C4-2B (cell line): ENCODE measurements around the gene PID1.

Experiments used
- H3K27ac ChIP-seq: fragments of 450-650 bp; 2 replicates; pipeline ENCODE4 v1.5.1; 2017
- CTCF ChIP-seq: fragments of 450-650 bp; conservative IDR thresholded peaks from 2 replicates; pipeline ENCODE4 v1.5.1; 2017; ENCODE audit warnings: mild to moderate bottlenecking
- ZFX ChIP-seq: fragments of 450-650 bp; IDR thresholded peaks from 2 replicates; pipeline ENCODE4 v1.6.1; 2017

Gene PID1

DNA sequence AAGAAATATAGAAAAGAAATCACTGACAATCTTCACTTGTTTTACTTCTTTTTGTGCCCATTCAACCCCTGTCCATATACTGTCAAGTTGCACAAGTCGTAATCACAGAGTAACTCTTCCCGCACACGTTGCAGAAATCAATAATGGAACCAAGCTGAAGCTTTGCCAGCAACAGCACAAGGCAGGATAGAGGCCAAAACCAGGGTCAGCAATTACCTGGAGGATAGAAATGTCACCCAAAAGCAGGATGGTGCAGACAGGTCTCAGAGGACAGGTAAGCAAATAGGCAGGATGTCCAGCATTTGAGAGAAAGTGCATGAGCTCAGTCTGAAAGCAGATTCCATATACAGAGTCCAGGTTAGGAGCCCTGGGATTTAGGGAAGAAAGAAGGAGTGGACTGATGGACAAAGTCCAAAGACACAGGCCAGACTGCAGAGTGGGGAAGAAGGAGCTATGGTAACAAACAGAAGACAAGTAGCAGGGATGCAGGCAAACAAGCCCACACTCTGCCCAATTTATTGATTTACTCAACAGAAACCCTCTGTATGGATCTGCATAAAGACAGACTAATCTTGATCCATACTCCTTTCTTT lies 52.7 kb downstream of the PID1 start:
- no peak overlapping the region for H3K27ac ChIP-seq
- TF ChIP-seq ZFX (no peak), CTCF (no peak)

DNA sequence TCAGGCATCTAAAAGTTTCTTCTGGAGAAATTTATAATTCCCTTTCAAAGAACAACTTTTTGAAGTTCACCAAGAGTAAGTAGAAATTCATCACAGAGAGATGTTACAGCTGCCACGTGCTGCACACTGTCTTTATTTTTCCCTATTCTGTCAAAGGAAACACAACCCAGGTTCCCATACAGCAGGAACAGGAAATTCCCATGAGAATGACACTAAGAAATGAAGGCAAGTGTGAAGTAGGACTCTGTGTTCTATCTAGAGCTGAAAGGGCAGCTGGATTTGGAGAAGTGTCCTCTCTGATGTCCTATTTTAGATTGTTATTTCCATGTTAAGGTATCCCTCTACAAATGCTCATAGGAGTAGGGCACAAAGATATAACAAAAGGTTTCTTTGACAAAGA lies 58.8 kb downstream of the PID1 start:
- no peak overlapping the region for H3K27ac ChIP-seq
- TF ChIP-seq CTCF = no peak
- no peak for TF ChIP-seq ZFX

GRCh38 chr2:229210641-229211040 lies 60.4 kb downstream of the PID1 start:
- H3K27ac ChIP-seq = no peak overlapping the region
- TF ChIP-seq ZFX = no peak
- TF ChIP-seq CTCF = no peak

- H3K27ac ChIP-seq = no peak overlapping the region
- no peak for TF ChIP-seq ZFX
- TF ChIP-seq CTCF = no peak
These were observed 64.5 kb downstream of the PID1 start for GRCh38 chr2:229206548-229206947.

- no peak overlapping the region for H3K27ac ChIP-seq
- TF ChIP-seq CTCF (no peak), ZFX (no peak)
These were observed 65.4 kb downstream of the PID1 start for GRCh38 chr2:229205704-229206103.

- H3K27ac ChIP-seq = no peak overlapping the region
- TF ChIP-seq ZFX (no peak), CTCF (no peak)
These were observed 68.4 kb downstream of the PID1 start for GRCh38 chr2:229202646-229203045.

DNA sequence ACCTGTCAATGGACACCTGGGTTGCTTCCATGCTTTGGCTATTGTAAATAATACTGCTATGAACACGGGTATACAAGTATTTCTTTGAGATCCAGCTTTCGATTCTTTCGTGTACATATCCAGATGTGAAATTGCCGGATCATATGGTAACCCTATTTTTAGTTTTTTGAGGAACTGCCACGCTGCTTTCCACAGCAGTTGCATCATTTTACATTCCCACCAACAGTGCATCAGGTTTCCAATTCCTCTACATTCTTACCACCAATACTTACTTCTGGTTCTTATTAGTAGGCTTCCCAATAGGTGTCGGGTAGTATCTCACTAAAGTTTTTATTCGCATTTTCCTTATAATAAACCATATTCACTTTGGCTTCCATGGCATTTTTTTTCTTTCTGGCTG lies 69.6 kb downstream of the PID1 start:
- no peak overlapping the region for H3K27ac ChIP-seq
- TF ChIP-seq CTCF = no peak
- no peak for TF ChIP-seq ZFX
